Measurements from ENCODE around the gene GALNT10.

GRCh38 chr5:154240595-154240994 is 50.1 kb downstream of the GALNT10 start:
- TF ChIP-seq CTCF (IDR thresholded peaks at IDR 0.05), result no peak
- no peak for TF ChIP-seq POLR2A (IDR thresholded peaks at IDR 0.05)

Data from uterus (tissue), 2 donors.